GM18858 (cell line): ENCODE measurements around the gene FAM107B.

Experiments
- ATAC-seq: cut with Tn5 transposase; IDR thresholded peaks from one replicate; pipeline ENCODE4 v1.9.1; 2021; ENCODE audit not compliant: unreplicated experiment

The FAM107B gene

DNA sequence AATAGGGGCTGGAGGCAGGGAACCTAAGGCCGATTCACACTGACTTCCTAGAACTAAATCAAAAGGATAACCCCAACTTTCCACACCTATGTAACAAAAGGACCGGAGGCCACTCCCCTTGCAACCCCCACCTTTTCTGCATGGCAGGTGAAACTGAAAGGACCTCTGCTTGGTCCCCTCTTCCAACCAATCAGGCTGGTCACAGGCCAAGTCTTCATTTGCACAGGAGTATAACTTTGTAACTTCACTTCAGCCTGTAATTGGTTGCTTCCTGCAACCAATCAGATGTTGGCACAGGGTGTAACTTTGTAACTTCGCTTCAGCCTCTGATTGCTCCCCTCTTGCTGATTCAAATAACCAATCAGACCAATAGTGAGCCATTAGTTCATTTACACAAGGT, 190.0 kb downstream of the FAM107B start:
- no peak for ATAC-seq

DNA sequence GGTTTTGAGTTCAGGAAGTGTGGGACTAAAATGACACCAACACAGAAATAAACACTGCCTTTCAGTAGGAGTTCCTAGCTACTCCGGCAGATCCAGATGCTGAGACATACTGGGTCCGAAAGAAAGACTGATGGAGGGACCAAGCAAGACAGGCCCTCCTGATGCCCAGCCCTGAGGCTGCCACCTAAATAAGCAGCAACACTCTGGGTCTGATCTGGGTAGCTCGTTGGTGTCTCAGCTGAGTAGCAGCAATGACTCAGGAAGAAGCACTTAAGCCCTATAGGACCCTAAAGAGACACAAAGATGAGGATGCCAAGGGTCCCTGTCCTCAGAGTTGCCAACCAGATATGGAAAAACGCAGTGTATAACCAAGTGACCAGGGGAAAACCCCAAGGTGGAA, 190.7 kb downstream of the FAM107B start:
- ATAC-seq, result no peak

DNA sequence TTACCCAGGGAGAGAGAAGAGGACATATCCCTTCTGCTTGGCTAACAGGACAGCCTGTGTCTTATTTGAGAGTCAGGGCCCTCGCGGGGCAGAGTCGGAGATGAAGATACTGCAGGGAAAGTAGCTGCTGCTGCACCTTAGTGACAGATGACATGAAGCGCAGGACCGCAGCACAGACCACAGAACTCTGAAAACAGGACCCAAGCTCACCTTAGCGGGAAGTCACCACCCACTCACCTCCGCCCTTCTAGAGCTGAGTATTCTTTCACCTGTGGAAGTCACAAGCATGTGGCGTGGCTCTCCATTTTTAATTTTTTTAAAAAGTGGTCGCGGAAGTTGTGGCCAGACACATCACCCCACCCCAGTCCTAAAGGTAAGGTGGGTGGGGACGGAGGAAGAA, 191.4 kb downstream of the FAM107B start:
- ATAC-seq, result no peak

DNA sequence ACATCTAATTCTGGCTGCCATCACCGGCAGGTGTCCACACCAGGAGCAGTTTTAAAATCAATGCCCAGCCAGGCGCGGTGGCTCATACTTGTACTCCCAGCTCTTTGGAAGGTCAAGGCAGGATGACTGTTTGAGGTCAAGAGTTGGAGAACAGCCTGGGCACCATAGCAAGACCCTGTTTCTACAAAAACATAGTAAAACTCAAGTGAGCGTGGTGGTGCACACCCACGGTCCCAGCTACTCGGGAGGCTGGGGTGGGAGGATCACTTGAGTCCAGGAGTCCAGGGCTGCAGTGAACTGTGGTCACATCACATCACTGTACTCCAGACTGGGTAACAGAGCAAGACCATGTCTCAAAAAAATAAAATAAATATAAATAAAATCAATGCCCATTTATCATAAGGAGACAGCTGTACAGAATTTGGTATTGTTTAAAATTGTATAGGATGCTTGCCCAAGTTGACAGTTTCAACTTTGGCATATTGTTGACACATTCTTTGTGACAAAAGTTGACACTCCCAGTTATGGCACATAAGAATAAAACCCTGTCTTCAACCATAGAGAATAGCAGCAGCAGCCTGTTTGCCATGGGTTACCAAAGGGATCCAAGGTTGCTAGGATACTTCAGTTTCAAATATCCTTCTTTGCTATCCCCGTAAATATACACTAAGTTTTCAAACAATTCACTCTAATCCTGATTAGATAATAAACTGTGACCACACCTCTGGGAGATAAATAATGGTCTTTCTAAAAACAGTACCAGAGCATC, 193.0 kb downstream of the FAM107B start:
- no peak for ATAC-seq

DNA sequence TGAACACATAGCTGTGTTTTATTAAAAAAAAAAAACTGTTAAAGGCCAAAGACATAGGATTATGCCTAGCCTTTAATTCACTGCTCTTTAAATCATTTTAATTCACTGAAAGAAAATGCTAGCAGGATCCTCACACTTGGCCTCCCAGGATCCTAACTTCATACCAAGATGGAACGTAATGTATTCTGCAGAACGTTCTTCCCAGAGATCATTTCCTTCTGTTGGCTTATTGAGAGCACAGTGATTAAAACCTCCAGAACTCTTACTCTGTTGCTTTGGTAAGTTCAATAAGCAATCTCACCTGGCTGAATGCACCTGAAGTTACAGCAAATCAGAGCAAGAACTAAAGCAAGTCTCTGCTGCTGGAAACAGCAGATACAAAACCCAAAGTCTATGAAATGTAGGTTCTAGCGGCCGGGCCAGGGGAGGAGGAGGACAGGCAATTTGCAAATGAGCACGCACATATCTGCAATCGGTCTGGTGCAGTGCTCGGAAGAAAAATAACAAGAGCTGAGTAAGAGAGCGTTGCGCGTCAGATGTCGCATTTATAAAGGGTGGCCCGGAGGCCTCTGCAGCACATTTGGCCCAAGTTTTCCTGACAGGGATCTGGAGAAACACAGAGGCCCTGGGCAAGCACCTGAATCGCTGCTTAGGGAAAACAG, 193.9 kb downstream of the FAM107B start:
- no peak for ATAC-seq

DNA sequence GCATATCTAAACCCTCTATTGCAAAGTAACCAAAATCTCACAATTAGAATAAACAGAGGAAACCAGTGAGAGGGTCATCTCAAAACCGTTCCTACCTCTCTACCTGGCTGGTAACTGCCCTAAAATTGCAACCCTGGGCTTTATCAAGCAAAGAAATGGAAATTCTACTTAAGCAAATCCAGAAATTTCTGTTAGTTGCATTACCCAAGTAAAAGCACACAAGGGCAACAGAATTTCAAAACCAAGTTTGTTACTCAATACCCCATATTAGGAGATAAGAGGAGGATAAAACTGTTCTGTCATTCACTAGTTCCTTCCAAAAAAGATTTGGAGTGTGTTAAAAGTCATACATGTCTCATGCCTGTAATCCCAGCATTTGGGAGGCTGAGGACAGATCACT, 195.3 kb downstream of the FAM107B start:
- no peak for ATAC-seq

DNA sequence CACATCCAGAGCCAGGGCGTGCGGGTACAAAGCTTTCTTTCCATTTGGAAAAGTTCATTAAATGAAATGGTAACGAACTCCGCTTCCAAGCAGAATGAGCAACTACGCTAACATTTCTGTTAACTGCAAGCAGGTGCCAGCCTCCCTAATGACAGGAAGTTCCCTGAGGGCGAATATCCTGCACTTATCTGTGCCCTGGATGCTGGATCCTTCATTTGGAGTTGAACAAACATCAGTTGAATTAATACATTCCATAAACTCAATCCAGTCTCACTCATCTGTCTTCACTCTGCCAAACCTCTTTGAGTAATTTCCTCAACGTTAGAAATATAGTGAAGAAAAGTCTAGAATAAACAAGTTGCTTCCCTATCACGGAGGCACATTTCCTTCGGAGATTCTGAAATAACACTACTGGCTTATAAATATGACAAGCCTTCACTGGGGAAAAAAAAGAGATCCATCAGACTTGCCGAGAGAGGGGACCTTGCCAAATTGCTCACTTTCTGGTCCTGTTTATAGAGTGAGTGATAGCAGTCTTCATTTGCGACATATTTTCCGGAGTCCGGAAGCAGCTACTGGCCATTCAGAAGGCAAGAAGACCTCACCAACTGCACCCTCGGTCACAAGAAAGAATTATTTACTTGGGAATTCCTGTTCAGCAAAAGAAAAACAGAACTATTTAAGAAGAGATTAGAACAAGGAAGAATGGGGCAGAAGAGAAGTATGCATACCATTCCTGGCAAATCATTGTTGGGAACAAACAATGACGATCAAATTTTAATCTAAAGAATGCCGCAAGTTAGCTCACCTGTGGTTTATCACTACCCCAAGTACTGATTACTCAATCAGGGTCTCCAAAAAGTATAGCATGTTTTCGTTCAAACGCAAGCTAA, 196.4 kb downstream of the FAM107B start:
- ATAC-seq, result no peak

DNA sequence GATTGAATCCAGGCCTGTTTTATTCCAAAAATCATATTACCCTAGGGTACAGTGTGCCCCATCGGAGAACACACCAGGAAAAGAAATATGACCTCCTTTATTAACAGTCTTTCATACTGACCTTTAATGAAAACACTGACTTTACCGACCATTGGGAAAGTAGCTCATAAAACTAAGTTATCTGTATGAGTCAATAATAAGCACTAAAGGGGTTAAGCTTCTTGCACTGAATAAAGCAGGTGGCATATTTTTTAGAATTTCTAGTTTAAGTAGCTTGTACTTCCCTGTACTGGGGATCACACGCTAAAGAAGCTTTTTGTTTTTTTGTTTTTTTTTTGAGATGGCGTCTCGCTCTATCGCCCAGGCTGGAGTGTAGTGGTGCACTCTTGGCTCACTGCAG, 199.8 kb downstream of the FAM107B start:
- no peak for ATAC-seq

DNA sequence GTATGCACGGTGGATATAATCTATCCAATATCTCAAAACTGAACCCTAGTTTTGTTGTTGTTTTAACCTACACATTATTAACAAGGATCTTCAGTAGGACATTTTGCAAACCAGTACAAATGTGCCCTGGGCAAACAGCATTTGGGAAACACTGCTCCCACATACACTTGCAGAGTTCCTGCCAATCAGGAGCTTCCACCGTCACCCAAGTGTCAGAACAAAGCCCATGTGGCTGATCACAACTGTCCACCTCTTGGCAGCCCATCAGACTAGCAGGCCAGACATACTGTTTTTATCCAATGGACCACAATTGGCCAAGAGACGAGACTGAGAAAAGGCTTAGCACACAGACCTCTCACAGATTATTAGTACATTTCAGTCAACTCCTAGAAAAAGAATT, 200.4 kb downstream of the FAM107B start:
- no peak for ATAC-seq

DNA sequence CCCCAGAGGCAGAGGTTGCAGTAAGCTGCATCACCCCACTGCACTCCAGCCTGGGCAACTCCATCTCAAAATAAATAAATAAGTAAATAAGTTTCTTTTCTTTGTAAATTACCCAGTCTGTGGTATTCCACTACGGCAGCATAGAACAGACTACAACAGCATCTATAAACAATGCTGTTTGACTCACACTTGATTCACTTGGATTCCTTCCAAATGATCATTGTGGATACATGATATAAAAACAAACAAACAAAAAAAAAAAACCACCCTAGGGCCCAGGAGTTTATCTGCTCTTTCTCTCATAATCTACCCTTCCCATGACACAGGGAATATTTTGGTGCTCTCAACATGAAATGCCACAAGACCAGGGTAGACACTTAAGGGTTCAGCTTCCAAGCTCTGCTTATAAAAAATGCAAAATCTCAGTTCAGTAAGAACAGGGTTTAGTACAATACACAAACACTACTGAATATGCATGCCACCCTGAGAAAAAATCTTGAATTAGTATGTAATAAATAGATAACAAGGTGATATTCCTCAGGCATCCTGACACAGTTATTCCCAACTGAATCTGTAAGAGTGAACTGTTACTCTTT, 200.9 kb downstream of the FAM107B start:
- no peak for ATAC-seq

DNA sequence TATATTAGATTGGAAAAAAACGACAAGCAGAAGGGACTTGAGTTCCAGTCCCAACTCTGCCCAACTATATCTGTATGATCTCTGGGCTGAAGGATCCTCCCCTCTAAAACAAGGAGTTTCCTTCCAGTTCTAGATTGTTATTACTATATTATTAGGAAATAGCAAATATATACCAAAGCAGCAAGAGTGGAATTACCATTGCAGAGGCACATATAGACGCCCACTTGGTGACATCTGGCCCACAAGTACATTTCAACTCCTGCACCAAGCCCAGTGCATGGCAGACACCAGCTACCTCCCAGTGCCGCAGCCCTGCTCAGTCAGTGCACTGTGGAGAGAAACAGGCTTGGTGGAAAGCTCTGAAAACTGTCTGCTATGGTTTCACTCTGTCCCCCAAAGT, 201.9 kb downstream of the FAM107B start:
- ATAC-seq, result no peak

DNA sequence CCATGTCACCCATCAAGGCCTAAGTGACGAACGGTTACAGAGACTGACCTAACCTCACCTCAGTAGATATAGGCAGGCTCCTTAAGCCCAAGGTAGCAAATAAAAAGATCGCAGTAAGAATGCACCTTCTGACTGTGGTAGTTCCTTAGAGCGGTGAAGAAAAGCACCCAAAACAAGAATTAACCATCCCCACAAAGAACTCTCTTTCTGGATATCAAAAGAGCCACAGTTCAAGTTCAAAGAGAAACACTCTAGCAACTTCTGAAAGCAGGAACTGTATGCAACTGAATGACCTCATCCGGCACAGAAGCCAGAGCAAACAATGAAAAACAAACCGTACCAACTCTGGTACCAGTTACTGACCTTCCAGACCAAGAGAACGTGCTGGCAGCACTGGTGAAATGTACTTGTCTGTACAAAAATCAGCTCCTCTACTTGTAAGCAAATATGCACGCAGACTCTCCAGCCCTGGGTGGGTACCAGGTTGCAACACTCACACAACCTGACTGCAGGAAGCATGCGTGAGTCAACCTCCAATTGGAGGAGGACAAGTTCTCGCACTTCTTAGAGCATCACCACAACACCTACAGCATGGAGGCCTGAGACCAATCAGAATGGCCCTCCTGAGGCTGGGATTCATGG, 202.7 kb downstream of the FAM107B start:
- peak; percentile 73 for ATAC-seq

DNA sequence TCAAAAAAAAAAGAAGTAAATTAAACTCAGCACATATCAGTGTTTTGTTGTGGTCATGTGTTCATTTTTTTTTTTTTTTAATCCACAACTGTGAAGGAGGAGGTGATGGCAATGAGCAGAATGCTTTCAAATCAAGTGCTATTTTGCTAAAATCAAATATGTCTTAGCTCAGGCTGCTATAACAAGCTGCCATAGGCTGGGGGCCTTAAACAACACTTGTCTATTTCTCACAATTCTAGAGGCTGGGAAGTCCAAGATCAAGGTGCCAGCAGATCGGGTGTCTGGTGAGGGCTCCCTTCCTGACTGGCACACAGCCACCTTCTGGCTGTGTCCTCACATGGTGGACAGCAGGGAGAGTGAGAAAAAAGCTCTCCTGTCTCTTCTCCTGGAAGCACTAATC, 203.9 kb downstream of the FAM107B start:
- no peak for ATAC-seq

DNA sequence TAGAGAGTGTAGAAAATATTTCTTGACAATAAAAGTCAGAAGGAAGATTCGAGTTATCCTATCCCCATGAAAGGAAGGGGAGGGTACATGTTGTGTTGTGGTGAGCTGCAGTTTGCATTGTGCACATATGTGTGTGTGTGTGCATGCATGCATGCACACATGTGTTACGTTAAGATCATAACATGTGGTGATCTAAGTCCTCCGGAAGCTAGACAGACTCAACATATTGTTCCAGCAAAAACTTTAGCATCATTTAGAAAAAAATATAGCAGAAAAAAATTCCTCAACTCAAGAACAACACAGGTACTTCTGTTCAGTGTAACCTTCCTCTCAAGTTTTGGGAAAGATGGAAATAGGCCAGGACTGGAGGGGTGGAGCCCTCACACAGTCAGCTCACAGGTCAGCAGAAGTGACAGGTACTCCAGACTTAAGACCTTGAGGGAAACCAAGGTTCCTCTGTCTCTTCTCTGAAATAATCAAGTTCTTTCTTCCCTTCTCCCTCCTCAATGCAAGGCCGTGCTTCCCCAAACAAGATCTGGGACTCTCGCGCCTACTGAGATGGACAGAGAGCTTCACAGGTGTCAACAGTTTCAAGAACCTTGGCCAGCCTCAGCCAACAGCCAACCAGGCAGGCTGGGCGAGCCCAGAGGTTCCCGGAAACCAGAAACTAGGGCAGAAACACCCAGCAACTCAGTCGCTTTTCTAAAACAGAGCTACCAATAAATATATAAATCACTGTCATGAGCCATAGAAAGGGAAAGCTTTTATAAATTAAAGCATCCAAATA, 205.2 kb downstream of the FAM107B start:
- no peak for ATAC-seq

DNA sequence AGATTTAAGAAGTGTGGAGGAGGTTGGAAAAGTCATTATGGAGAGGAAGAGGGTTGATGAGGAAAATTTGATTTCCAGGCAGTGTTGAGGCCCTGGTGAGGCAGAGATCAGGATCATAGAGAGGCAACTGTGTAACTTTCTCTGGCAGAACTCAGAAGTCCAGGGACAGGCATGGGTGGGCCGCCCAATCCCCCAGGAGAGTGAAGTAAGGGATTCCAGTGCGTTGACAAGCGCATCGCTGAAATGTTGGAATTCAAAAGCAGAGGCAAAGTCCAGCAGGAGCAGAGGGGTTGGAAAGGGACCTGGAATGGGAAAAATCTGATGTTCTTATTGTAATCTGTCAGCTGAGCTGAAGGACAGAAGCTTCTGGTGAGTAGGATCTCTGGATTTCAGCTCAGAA, 207.3 kb downstream of the FAM107B start:
- ATAC-seq, result no peak

DNA sequence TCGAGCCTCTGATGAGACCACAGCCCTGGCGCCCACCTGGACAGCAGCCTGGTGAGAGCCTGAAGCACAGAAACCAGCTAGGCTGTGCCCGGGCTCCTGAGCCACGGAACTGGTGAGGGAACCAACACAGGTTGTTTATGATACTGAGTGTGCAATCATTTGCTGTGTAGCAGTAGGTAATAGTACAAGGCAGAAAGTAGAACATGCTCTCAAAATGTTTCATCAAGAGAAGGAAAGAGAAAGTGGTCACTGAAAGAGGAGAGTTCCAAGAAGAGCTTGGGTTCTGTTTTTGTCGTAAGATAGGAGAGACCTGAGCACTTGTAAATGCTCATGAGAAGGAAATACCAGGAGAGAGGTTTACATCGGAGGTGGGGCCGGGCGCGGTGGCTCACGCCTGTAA, 208.2 kb downstream of the FAM107B start:
- no peak for ATAC-seq

DNA sequence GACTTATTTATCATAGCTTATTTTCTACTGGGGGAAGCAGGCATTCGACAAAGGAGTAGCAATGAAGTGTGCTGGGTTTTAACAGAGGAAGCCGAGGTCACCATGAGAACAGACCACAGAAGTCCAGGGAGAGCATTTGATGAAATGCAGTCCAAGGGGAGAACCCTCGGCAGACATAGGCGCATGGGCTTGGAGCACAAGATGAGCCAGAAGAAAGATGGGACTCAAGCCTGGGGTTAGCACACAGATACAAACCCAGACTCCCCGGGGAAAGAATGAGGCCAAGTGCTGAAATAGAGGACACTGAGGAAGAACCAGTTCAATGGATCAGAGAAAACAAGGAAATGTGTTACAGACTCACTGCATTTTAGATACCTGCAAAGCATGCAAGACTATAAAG, 209.5 kb downstream of the FAM107B start:
- no peak for ATAC-seq

DNA sequence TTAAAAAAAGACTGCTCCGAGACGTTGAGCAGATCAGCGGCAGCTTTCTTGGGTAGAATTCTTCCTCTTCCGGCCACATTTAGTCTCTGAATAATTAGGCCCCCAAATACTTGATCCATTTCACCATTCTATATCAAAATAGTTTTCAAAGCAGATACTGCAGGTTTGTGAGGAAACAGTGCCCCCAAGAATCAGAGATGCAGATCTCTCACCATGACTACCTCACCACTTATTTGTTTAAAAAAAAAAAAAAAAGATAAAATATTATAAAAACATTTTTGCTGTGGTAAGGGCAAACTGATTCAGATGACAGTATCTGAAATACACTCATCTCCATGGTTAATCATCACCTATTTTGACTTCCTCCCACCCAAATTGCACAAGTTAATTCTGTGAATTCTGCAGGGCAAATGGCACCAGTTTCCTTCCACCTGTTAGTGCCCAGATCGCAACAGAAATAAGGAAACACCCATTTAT, 210.4 kb downstream of the FAM107B start:
- ATAC-seq, result no peak

DNA sequence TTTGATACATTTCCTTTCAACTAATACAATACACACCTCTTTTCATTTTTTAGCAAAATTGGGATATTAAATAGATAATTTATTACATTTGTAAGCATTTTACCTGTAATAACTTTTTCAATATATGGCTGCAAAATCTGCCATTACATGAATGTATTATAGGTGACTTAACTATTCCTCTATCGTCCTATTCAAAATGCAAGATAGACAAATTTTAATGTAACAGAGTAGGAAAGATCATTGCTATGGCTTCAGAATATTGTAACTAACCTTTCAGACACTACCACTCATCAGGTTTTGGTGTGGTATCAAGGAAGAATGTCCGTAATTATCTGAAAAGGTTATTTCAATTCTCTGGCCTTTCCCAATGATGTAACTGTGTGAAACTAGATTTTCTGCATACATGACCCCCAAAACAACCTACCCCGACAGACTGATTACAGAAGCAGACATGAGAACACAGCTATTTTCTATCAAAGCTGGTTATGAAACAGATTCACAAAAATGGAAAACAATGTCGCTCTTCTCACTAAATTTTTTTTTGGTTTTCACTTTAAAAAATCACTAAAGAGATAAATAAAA, 211.2 kb downstream of the FAM107B start:
- ATAC-seq, result no peak

DNA sequence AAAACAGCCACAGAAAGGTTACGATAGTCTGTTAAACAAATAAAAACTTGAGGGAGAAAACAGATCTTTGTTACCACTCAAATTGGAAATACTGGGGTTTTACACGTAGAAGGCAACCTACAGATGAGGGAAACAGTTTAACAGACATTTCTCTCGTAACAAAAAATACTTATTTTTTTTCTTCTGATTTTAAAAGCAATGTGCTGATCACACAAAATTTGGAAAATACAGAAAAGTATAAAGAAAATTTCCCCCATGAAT, 211.7 kb downstream of the FAM107B start:
- ATAC-seq, result no peak
